Activated CD4-positive, alpha-beta T cell treated with anti-CD3 and anti-CD28 coated beads for 1 hour (primary cell): ENCODE results near the gene CEP250.

Experiments used
- DNase-seq: peaks from one replicate; pipeline ENCODE4 v3.0.0-alpha.2; 2020

Gene CEP250

GRCh38 chr20:35568645-35569044, 113.2 kb downstream of the CEP250 start:
- DNase-seq = no peak
